Sigmoid colon (tissue), 7 donors: Measurements from ENCODE around the gene CLDN11. TPM values are rescaled to one million over a fixed set of nuclear protein-coding genes. Genes with fewer than 3 reads are reported as not detected.

Source experiments
- DNase-seq: peaks from one replicate; pipeline ENCODE4 v3.0.0-alpha.2; 2019
- H3K27ac ChIP-seq, 4 donors: fragments of 200-600 bp; sonication (generic); one replicate each; pipeline ENCODE4 v1.5.1; 2016 to 2019; ENCODE audit warnings: mild to moderate bottlenecking in 1 of 4
- H3K27me3 ChIP-seq, 3 donors: fragments of 200-600 bp; sonication (generic); one replicate each; pipeline ENCODE4 v1.5.1; 2019; ENCODE audit warnings: mild to moderate bottlenecking in 1 of 3
- H3K36me3 ChIP-seq, 4 donors: fragments of 200-600 bp; sonication (generic); one replicate each; pipeline ENCODE4 v1.5.1; 2016 to 2019
- H3K4me1 ChIP-seq, 4 donors: fragments of 200-600 bp; sonication (generic); one replicate each; pipeline ENCODE4 v1.5.1; 2017 to 2019
- H3K4me3 ChIP-seq, 4 donors: fragments of 200-600 bp; sonication (generic); one replicate each; pipeline ENCODE4 v1.5.1; 2017 to 2019; ENCODE audit warnings: mild to moderate bottlenecking in 2 of 4, moderate library complexity in 1 of 4
- H3K9me3 ChIP-seq, 4 donors: fragments of 200-600 bp in 3 of 4; sonication (generic) in 3 of 4; one replicate each; pipeline versions ENCODE4 v1.5.1 to v1.6.1; 2013 to 2019
- EP300 ChIP-seq, 4 donors: sonication (generic); formaldehyde crosslinking; IDR thresholded peaks; one replicate each; pipeline ENCODE4 v1.6.1; 2017; ENCODE audit warnings: antibody characterized with exemption in 4 of 4
- POLR2A ChIP-seq, 2 donors: fragments of 450-650 bp; IDR thresholded peaks; one replicate each; pipeline ENCODE4 v1.6.1; 2016; ENCODE audit warnings: antibody characterized with exemption in 2 of 2, mild to moderate bottlenecking in 2 of 2, moderate library complexity in 2 of 2
- POLR2AphosphoS5 ChIP-seq, 4 donors: sonication (generic); formaldehyde crosslinking; IDR thresholded peaks; one replicate each; pipeline ENCODE4 v1.6.1; 2017; ENCODE audit warnings: antibody characterized with exemption in 4 of 4
- WGBS, 2 donors: extraction: QIAGEN DNeasy Blood & Tissue Kit; methylation state at CpG; one replicate each; pipeline ENCODE4 v1.1.7; 2013; 5-methylcytosine and 5-hydroxymethylcytosine counted together
- intact Hi-C: fragments of 100-400 bp; cut with DNase I; formaldehyde crosslinking; loops from one replicate; pipeline ENCODE4 v1.15.1; 2023
- polyA plus RNA-seq, 3 donors: library from polyadenylated mRNA; stranded (reverse); fragments of 200-250 nt; gene quantifications; one replicate each; pipeline ENCODE4 v1.2.3, GENCODE V29; 2013
- total RNA-seq, 4 donors: library from RNA; depleted of rRNA; stranded (reverse); fragments of >200 nt; gene quantifications; one replicate each; pipeline ENCODE4 v1.1.0, GENCODE V29; 2016
- TF ChIP-seq, protein P1 (sequence below), 4 experiments: fragments of 450-650 bp in 3 of 4; fragments of 200-600 bp in 1 of 4; IDR thresholded peaks; one replicate each; pipeline ENCODE4 v1.5.1; 2016 to 2019; ENCODE audit warnings: antibody characterized with exemption in 4 of 4, mild to moderate bottlenecking in 3 of 4, moderate library complexity in 2 of 4
- donor health status: healthy with polysubstance abuse.
- donor health status: Bipolar disorder and iron deficiency.
- donor health status: healthy.

CLDN11 gene
- total and polyA plus RNA-seq, 7 donors, result 0.23 to 22.2 (median 6.0) TPM

- WGBS, 2 donors, result 6 to 11% methylated on average over 58 of the region's 58 CpGs
- H3K4me1 ChIP-seq, result peaks cover 0 to 22% (median 18%) of the 10 kb centered on the region in 4 donors
- H3K27me3 ChIP-seq, result peaks cover 13 to 42% (median 32%) of the 10 kb centered on the region in 3 donors
- peak overlapping the region; percentile 1 to 53 (median 48) for H3K4me3 ChIP-seq
- H3K9me3 ChIP-seq, result no peaks in the 10 kb centered on the region
- DNase-seq, result peak; percentile 64
- peak overlapping the region; percentile 41 to 57 (median 49) for H3K27ac ChIP-seq
- no peak for TF ChIP-seq POLR2A (IDR thresholded peaks at IDR 0.05)
- TF ChIP-seq EP300 (IDR thresholded peaks at IDR 0.05), result no peak
- TF ChIP-seq, protein P1, sequence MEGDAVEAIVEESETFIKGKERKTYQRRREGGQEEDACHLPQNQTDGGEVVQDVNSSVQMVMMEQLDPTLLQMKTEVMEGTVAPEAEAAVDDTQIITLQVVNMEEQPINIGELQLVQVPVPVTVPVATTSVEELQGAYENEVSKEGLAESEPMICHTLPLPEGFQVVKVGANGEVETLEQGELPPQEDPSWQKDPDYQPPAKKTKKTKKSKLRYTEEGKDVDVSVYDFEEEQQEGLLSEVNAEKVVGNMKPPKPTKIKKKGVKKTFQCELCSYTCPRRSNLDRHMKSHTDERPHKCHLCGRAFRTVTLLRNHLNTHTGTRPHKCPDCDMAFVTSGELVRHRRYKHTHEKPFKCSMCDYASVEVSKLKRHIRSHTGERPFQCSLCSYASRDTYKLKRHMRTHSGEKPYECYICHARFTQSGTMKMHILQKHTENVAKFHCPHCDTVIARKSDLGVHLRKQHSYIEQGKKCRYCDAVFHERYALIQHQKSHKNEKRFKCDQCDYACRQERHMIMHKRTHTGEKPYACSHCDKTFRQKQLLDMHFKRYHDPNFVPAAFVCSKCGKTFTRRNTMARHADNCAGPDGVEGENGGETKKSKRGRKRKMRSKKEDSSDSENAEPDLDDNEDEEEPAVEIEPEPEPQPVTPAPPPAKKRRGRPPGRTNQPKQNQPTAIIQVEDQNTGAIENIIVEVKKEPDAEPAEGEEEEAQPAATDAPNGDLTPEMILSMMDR (IDR thresholded peaks at IDR 0.05), result no peak
- TF ChIP-seq POLR2AphosphoS5 (IDR thresholded peaks at IDR 0.05), result peak in 1 of 4 donors; percentile 11
- no peaks in the 10 kb centered on the region for H3K36me3 ChIP-seq
- intact Hi-C loops, result loop anchor here (10.0 kb wide), 1 partner anchor 275 kb away; no protein-coding TSS in a partner anchor
Measured at GRCh38 chr3:170419557-170420087, 954 bp downstream of the CLDN11 start.

DNA sequence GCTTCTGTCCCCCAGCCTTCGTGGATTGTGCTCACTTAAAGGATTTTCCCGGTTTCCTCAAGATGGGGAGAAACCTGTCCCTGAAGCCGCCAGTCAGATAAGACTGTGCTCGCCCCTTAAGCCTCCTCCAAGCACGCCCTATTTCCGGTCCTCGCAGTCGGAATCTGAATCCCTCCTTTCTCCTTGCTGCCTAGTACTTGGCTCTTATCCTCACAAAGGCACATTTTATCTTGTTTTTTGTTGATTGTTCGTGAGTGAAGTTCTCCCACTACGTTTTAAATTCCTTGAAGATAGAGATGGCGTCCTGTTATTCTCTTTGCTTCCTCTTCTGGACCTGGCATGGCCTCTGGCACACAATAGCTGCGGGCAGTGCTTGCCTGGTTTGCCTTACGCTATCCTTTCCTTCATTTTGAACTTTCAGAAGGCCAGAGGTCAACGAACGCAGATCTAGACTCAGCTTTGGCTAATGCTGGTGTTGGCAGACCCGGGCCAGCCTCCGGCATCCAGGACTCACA, 1.7 kb downstream of the CLDN11 start:
- no peak for DNase-seq
- WGBS, 2 donors, result 61 to 62% methylated on average over 17 of the region's 17 CpGs
- Histone ChIP-seq H3K4me1 (peaks cover 0 to 22% (median 18%) of the 10 kb centered on the region in 4 donors), H3K27me3 (peaks cover 13 to 42% (median 32%) of the 10 kb centered on the region in 3 donors), H3K9me3 (no peaks in the 10 kb centered on the region), H3K4me3 (peak overlapping the region in 3 of 4 donors; percentile 45 to 53 (median 52)), H3K27ac (peak overlapping the region; percentile 41 to 57 (median 49)), H3K36me3 (no peaks in the 10 kb centered on the region)
- intact Hi-C loops, result no loop called here
- TF ChIP-seq POLR2A (IDR thresholded peaks at IDR 0.05), result no peak
- TF ChIP-seq, protein P1 (IDR thresholded peaks at IDR 0.05), result no peak
- no peak for TF ChIP-seq EP300 (IDR thresholded peaks at IDR 0.05)
- no peak for TF ChIP-seq POLR2AphosphoS5 (IDR thresholded peaks at IDR 0.05)

DNA sequence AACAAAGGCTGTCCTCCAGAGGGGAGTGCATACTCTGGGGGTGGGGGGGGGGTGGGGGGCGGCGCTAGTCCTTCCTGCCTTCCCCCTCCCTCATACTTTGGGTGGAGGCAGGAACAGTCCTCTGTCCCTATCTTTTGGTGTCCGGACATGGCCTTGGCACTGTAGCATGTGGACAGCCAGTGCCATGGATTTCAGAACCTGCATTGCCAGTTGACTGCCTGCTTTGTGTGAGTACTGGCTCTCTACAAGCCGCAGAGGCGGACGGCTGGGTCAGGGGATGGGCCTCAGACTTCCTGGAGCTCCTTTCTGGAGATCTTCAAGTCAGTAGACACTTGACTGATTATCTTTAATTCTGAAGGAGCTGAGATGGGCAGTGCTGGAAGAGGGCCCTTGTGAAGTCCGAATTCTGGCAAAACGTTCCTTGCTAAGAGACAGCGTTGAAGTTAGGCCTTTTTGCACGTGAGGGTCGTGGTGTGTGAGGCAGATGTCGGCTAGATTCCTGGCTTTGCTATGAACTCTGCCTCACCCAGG, 2.5 kb downstream of the CLDN11 start:
- DNase-seq, result no peak
- WGBS, 2 donors, result 80% methylated on average over 12 of the region's 12 CpGs
- Histone ChIP-seq H3K36me3 (no peaks in the 10 kb centered on the region), H3K4me3 (peak overlapping the region in 1 of 4 donors; percentile 52), H3K4me1 (peaks cover 0 to 22% (median 18%) of the 10 kb centered on the region in 4 donors), H3K27ac (peak overlapping the region; percentile 10 to 45 (median 42)), H3K27me3 (peaks cover 13 to 39% (median 32%) of the 10 kb centered on the region in 3 donors), H3K9me3 (no peaks in the 10 kb centered on the region)
- TF ChIP-seq EP300 (IDR thresholded peaks at IDR 0.05), result no peak
- TF ChIP-seq, protein P1 (IDR thresholded peaks at IDR 0.05), result no peak
- TF ChIP-seq POLR2AphosphoS5 (IDR thresholded peaks at IDR 0.05), result no peak
- no peak for TF ChIP-seq POLR2A (IDR thresholded peaks at IDR 0.05)
- intact Hi-C loops, result no loop called here

DNA sequence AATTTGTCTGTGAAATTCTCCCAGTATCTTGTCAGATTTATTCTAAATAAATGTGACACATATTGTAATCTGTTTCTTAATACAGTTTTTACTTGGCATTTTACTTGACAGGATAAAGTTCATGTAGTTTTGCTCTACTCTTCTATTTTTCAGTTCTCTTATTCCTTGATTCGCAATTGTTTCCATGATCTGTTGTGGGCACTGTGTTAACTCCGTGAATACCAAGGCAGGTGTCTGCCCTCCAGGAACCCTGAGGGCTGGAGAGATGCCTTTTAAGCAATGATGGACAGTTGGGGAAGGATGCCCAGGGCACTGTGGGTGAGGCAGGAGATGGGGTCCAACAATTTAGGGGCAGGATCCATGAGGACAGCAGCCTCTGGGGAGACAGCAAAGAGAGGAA, 3.1 kb downstream of the CLDN11 start:
- peaks cover 0 to 22% (median 18%) of the 10 kb centered on the region in 4 donors for H3K4me1 ChIP-seq
- WGBS, 2 donors, result 90% methylated on average over 2 of the region's 2 CpGs
- TF ChIP-seq, protein P1 (IDR thresholded peaks at IDR 0.05), result no peak
- TF ChIP-seq EP300 (IDR thresholded peaks at IDR 0.05) (no peak), POLR2A (IDR thresholded peaks at IDR 0.05) (no peak), POLR2AphosphoS5 (IDR thresholded peaks at IDR 0.05) (no peak)
- no peak for DNase-seq
- intact Hi-C loops, result no loop called here
- H3K4me3 ChIP-seq, result peak overlapping the region in 1 of 4 donors; percentile 52
- no peaks in the 10 kb centered on the region for H3K36me3 ChIP-seq
- H3K9me3 ChIP-seq, result no peaks in the 10 kb centered on the region
- peaks cover 13 to 33% (median 30%) of the 10 kb centered on the region in 3 donors for H3K27me3 ChIP-seq
- peak overlapping the region in 3 of 4 donors; percentile 10 to 45 (median 42) for H3K27ac ChIP-seq
